Hepatocyte (in vitro differentiated cells): ENCODE results near the gene DNAJB13. TPM values are rescaled to one million over a fixed set of nuclear protein-coding genes. Genes with fewer than 3 reads are reported as not detected.

Experiments used
- DNase-seq: peaks from one replicate; pipeline ENCODE4 v3.0.0-alpha.2; 2016; ENCODE audit warnings: low spot score
- H2AFZ ChIP-seq: fragments of 200-600 bp; sonication (generic); 2 replicates; pipeline ENCODE4 v1.6.0; 2016; ENCODE audit warnings: antibody characterized with exemption, mild to moderate bottlenecking
- H3K27ac ChIP-seq: fragments of 200-600 bp; sonication (generic); 2 replicates; pipeline ENCODE4 v1.5.1; 2016; ENCODE audit warnings: mild to moderate bottlenecking
- H3K27me3 ChIP-seq: fragments of 200-600 bp; sonication (generic); 2 replicates; pipeline ENCODE4 v1.6.1; 2016
- H3K36me3 ChIP-seq: fragments of 200-600 bp; sonication (generic); replicated peaks from 2 replicates; pipeline ENCODE4 v1.5.1; 2016; ENCODE audit warnings: low read depth; ENCODE audit not compliant: insufficient read depth
- H3K4me1 ChIP-seq: fragments of 200-600 bp; sonication (generic); 2 replicates; pipeline ENCODE4 v1.5.1; 2016; ENCODE audit warnings: mild to moderate bottlenecking, moderate library complexity; ENCODE audit not compliant: insufficient read depth
- H3K4me2 ChIP-seq: fragments of 200-600 bp; sonication (generic); 2 replicates; pipeline ENCODE4 v1.6.0; 2016
- H3K4me3 ChIP-seq: fragments of 200-600 bp; sonication (generic); 2 replicates; pipeline ENCODE4 v1.5.1; 2016; ENCODE audit warnings: mild to moderate bottlenecking
- H3K79me2 ChIP-seq: fragments of 200-600 bp; sonication (generic); 2 replicates; pipeline ENCODE4 v1.6.0; 2017; ENCODE audit warnings: mild to moderate bottlenecking
- H3K9me2 ChIP-seq: fragments of 200-600 bp; sonication (generic); replicated peaks from 2 replicates; pipeline ENCODE4 v1.6.0; 2017; ENCODE audit warnings: mild to moderate bottlenecking; ENCODE audit not compliant: insufficient read depth
- H3K9me3 ChIP-seq: fragments of 200-600 bp; sonication (generic); 2 replicates; pipeline ENCODE4 v1.5.1; 2016; ENCODE audit warnings: low read depth, mild to moderate bottlenecking
- H4K20me1 ChIP-seq: fragments of 200-600 bp; sonication (generic); 2 replicates; pipeline ENCODE4 v1.6.0; 2016; ENCODE audit warnings: mild to moderate bottlenecking; ENCODE audit not compliant: insufficient read depth, poor library complexity, severe bottlenecking
- EZH2 ChIP-seq: fragments of 200-600 bp; sonication (generic); IDR thresholded peaks from 2 replicates; pipeline ENCODE4 v1.6.1; 2016; ENCODE audit warnings: antibody characterized with exemption, mild to moderate bottlenecking, borderline replicate concordance
- EZH2phosphoT487 ChIP-seq: fragments of 200-600 bp; sonication (generic); IDR thresholded peaks from one replicate; pipeline ENCODE4 v1.6.1; 2018; ENCODE audit warnings: antibody characterized with exemption, mild to moderate bottlenecking, low read depth, moderate library complexity; ENCODE audit not compliant: unreplicated experiment, severe bottlenecking
- WGBS: methylation state at CpG from one replicate; pipeline ENCODE4 v1.1.6; 2016; ENCODE audit warnings: low lambda C conversion rate; ENCODE audit errors: missing lambda C conversion rate; 5-methylcytosine and 5-hydroxymethylcytosine counted together
- polyA plus RNA-seq: library from polyadenylated mRNA; unstranded; fragments of >200 nt; fragmentation: Nextera tagmentation; extraction: Ambion mirVana; gene quantifications from 2 replicates; pipeline ENCODE4 v1.2.1, GENCODE V29; 2016
- total RNA-seq: library from RNA; depleted of rRNA; stranded (reverse); fragments of >200 nt; gene quantifications from 2 replicates; pipeline ENCODE4 v1.2.3, GENCODE V29; 2014
- TF ChIP-seq, protein P1 (sequence below): fragments of 200-600 bp; sonication (generic); IDR thresholded peaks from 2 replicates; pipeline ENCODE4 v1.5.1; 2016; ENCODE audit warnings: antibody characterized with exemption, mild to moderate bottlenecking; ENCODE audit not compliant: poor library complexity

The DNAJB13 gene, protein sequence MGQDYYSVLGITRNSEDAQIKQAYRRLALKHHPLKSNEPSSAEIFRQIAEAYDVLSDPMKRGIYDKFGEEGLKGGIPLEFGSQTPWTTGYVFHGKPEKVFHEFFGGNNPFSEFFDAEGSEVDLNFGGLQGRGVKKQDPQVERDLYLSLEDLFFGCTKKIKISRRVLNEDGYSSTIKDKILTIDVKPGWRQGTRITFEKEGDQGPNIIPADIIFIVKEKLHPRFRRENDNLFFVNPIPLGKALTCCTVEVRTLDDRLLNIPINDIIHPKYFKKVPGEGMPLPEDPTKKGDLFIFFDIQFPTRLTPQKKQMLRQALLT
- 0.70 TPM in 1 of 2 replicates, not detected in the other for total RNA-seq
- 0.18 TPM in 1 of 2 replicates, not detected in the other for polyA plus RNA-seq

- Histone ChIP-seq H3K9me3 (no peaks in the 10 kb centered on the region), H3K4me2 (no peak within 1 kb of the TSS), H2AFZ (no peak within 1 kb of the TSS), H3K36me3 (no peaks in the 10 kb centered on the region), H3K27me3 (no peaks in the 10 kb centered on the region), H3K79me2 (no peaks in the 10 kb centered on the region), H4K20me1 (no peaks in the 10 kb centered on the region), H3K27ac (no peak within 1 kb of the TSS), H3K4me3 (no peak within 1 kb of the TSS), H3K9me2 (no peaks in the 10 kb centered on the region), H3K4me1 (no peaks in the 10 kb centered on the region)
- DNase-seq = peak; percentile 52
- TF ChIP-seq, protein P1, sequence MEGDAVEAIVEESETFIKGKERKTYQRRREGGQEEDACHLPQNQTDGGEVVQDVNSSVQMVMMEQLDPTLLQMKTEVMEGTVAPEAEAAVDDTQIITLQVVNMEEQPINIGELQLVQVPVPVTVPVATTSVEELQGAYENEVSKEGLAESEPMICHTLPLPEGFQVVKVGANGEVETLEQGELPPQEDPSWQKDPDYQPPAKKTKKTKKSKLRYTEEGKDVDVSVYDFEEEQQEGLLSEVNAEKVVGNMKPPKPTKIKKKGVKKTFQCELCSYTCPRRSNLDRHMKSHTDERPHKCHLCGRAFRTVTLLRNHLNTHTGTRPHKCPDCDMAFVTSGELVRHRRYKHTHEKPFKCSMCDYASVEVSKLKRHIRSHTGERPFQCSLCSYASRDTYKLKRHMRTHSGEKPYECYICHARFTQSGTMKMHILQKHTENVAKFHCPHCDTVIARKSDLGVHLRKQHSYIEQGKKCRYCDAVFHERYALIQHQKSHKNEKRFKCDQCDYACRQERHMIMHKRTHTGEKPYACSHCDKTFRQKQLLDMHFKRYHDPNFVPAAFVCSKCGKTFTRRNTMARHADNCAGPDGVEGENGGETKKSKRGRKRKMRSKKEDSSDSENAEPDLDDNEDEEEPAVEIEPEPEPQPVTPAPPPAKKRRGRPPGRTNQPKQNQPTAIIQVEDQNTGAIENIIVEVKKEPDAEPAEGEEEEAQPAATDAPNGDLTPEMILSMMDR = no peak
- TF ChIP-seq EZH2phosphoT487 (no peak), EZH2 (no peak)
- 79% methylated on average over 12 of the region's 12 CpGs for WGBS
Observed at GRCh38 chr11:73950869-73951710, at the start of gene DNAJB13. TSS of gene DNAJB13 (plus strand) at chr11:73951026. CDS start at chr11:73951070, 44 bp downstream.

DNA sequence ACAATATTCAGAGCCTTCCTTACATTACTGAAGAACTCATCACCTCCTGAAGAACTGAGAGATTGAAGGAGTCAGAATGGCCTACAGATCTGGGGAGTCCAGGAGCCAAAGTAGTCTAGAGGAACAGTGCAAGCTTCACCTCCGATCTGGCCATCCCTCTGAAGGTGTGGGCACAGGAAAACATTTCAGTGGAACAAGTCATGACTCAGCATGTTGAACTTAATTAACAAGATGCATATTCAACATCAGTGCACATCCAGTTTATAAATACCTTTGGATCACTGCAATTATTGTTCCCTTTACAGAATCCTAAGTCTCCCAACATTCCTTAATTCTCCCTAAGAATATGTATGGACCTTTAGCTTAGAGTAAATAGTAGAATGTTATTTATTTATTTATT, 48.5 kb upstream of the DNAJB13 start:
- Histone ChIP-seq H4K20me1 (no peaks in the 10 kb centered on the region), H3K79me2 (no peaks in the 10 kb centered on the region), H3K4me1 (no peaks in the 10 kb centered on the region), H2AFZ (no peak overlapping the region), H3K27ac (no peak overlapping the region), H3K4me3 (no peak overlapping the region), H3K4me2 (no peak overlapping the region), H3K9me2 (no peaks in the 10 kb centered on the region), H3K9me3 (no peaks in the 10 kb centered on the region), H3K36me3 (no peaks in the 10 kb centered on the region), H3K27me3 (no peaks in the 10 kb centered on the region)
- DNase-seq = no peak
- WGBS = 100% methylated on average over 1 of the region's 1 CpG
- no peak for TF ChIP-seq EZH2phosphoT487
- TF ChIP-seq, protein P1 = no peak
- TF ChIP-seq EZH2 = no peak

DNA sequence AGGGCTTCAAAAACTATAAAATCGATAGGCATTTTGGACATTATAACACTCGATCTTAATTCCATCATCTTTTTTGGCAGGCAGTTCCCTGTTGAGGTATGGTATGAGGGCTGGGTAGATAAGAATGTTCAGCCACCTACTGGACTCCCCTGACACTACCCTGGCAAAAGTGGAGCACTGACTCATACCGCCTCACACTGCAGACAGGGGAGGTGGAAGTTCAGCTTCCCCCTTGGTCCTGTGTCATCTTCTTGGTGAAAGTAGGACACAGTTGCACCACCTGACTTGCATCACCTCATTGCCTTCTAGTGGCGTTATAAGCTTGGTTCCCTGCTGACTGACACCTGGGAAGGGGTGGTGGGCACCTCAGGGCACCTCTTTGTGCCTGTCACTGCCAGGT, 43.6 kb upstream of the DNAJB13 start:
- no peak for DNase-seq
- TF ChIP-seq EZH2phosphoT487 = no peak
- no peak overlapping the region for H2AFZ ChIP-seq

GRCh38 chr11:73912026-73912425, 38.8 kb upstream of the DNAJB13 start:
- no peaks in the 10 kb centered on the region for H3K9me3 ChIP-seq
- peak overlapping the region; percentile 24 for H3K27ac ChIP-seq
- no peaks in the 10 kb centered on the region for H4K20me1 ChIP-seq
- TF ChIP-seq EZH2phosphoT487 (no peak), EZH2 (no peak)
- TF ChIP-seq, protein P1 = no peak
- DNase-seq = no peak
- H3K36me3 ChIP-seq = no peaks in the 10 kb centered on the region
- H3K4me2 ChIP-seq = no peak overlapping the region
- no peaks in the 10 kb centered on the region for H3K4me1 ChIP-seq
- H3K27me3 ChIP-seq = no peaks in the 10 kb centered on the region
- no peak overlapping the region for H2AFZ ChIP-seq
- H3K79me2 ChIP-seq = no peaks in the 10 kb centered on the region
- 95% methylated on average over 2 of the region's 2 CpGs for WGBS
- H3K9me2 ChIP-seq = no peaks in the 10 kb centered on the region
- H3K4me3 ChIP-seq = no peak overlapping the region

More for the DNA sequence above, 43.6 kb upstream of the DNAJB13 start:
- Histone ChIP-seq H3K79me2 (no peaks in the 10 kb centered on the region), H3K9me2 (no peaks in the 10 kb centered on the region), H4K20me1 (no peaks in the 10 kb centered on the region), H3K27me3 (no peaks in the 10 kb centered on the region), H3K9me3 (no peaks in the 10 kb centered on the region), H3K4me3 (no peak overlapping the region), H3K27ac (no peak overlapping the region), H3K36me3 (no peaks in the 10 kb centered on the region), H3K4me2 (no peak overlapping the region), H3K4me1 (no peaks in the 10 kb centered on the region)
- WGBS = 87% methylated on average over 4 of the region's 4 CpGs
